ENCODE data around the gene SNRNP27. TPM values are rescaled to one million over a fixed set of nuclear protein-coding genes. Genes with fewer than 3 reads are reported as not detected.

Gene SNRNP27
- total RNA-seq, 4 donors from 2014 or later, result 47.1 to 128 (median 92.7) TPM

DNA sequence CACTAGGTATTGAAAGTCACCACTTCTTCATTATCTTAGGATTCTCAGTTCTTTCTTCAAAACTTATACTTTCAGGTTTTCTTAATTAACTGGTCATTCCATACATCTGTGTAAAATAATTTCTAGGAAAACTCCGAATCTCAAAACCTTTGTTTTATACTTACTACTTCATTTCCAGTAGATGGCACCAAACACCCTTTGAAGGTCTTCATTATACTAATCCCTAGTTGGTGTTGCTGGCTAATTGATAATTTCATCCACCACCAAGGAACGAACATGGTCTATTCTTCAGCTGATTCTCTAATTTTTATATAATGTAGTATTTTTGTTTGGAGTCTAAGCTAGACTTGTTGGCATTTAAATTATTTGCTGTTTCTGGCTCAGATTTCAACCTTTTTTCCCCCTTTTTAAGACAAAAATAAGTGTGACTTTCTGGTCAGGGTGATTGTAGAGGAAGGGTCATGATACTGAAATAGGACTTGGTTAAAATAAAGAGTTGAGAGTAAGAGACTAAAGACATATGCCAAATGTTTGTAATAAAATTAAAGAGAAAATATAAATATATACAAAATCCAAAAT lies 18.3 kb downstream of the SNRNP27 start:
- no peaks in the 10 kb centered on the region for H3K9me3 ChIP-seq
- no peaks in the 10 kb centered on the region for H3K27me3 ChIP-seq
- no peak for TF ChIP-seq POLR2A (IDR thresholded peaks at IDR 0.05)
- TF ChIP-seq EP300 (IDR thresholded peaks at IDR 0.05), result peak; percentile 29 to 54
- TF ChIP-seq, protein P1, sequence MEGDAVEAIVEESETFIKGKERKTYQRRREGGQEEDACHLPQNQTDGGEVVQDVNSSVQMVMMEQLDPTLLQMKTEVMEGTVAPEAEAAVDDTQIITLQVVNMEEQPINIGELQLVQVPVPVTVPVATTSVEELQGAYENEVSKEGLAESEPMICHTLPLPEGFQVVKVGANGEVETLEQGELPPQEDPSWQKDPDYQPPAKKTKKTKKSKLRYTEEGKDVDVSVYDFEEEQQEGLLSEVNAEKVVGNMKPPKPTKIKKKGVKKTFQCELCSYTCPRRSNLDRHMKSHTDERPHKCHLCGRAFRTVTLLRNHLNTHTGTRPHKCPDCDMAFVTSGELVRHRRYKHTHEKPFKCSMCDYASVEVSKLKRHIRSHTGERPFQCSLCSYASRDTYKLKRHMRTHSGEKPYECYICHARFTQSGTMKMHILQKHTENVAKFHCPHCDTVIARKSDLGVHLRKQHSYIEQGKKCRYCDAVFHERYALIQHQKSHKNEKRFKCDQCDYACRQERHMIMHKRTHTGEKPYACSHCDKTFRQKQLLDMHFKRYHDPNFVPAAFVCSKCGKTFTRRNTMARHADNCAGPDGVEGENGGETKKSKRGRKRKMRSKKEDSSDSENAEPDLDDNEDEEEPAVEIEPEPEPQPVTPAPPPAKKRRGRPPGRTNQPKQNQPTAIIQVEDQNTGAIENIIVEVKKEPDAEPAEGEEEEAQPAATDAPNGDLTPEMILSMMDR (IDR thresholded peaks at IDR 0.05), result peak; percentile 43 to 79 (median 50)
- WGBS, 2 donors, result 1 to 3% methylated on average over 2 of the region's 2 CpGs
- H3K4me1 ChIP-seq, result peaks cover 0 to 33% (median 11%) of the 10 kb centered on the region in 4 donors
- no peak overlapping the region for H3K4me3 ChIP-seq
- no peak for DNase-seq (ENCODE audit: low spot score in 2 of 2)
- peak overlapping the region in 3 of 4 donors; percentile 54 to 100 (median 65) for H3K27ac ChIP-seq
- peaks cover 0 to 39% (median 4%) of the 10 kb centered on the region in 3 donors for H3K36me3 ChIP-seq

DNA sequence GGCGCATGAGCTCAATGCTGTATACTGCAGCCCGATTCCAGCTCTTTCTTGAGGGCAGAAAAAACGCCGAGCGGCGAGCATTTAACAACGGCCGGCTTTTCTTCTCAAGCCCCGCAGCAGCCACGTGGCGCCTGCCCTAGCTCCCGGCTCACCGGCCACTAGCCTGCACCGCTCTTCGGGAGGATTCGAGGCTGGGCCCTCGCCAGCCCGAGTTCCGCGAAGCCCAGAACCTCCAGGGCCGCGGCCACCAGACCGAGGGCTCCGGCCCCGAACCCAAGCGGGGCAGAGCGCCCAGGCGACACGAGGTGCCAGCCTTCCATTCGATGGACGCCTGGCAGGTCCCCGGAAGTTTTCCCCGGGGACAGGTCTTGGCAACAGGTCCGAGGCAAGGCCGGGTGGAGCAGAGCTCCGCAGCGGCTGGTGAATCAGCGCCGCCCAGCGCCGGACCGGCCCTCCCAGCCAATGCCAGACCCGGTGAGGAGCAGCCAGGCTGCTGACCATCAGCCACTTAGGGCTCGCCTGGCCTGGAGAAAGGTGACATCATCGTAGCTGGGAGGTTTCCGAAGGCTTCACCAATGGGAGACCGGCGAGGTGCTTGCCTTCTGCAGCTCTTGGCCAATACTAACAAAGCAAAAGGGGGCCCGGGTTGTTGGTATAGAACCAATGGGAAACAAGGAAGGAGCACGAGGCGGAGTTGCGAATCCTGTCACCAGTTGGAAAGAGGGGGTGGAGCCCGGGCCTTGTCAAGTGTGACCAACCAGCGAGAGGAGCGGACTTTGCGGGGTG lies 20.6 kb downstream of the SNRNP27 start:
- Histone ChIP-seq H3K9me3 (no peaks in the 10 kb centered on the region), H3K4me1 (peaks cover 0 to 50% (median 11%) of the 10 kb centered on the region in 4 donors), H3K36me3 (peaks cover 0 to 25% (median 0%) of the 10 kb centered on the region in 3 donors), H3K27ac (peak overlapping the region; percentile 97 to 100 (median 99)), H3K4me3 (peak overlapping the region; percentile 74 to 98 (median 84)), H3K27me3 (no peaks in the 10 kb centered on the region)
- TF ChIP-seq, protein P1 (IDR thresholded peaks at IDR 0.05), result peak; percentile 16 to 50 (median 26)
- TF ChIP-seq EP300 (IDR thresholded peaks at IDR 0.05) (peak; percentile 68 to 99), POLR2A (IDR thresholded peaks at IDR 0.05) (peak; percentile 93 to 99)
- 0% methylated on average over 38 to 39 of the region's 56 CpGs for WGBS, 2 donors
- peak; percentile 99 to 100 for DNase-seq (ENCODE audit: low spot score in 2 of 2)

DNA sequence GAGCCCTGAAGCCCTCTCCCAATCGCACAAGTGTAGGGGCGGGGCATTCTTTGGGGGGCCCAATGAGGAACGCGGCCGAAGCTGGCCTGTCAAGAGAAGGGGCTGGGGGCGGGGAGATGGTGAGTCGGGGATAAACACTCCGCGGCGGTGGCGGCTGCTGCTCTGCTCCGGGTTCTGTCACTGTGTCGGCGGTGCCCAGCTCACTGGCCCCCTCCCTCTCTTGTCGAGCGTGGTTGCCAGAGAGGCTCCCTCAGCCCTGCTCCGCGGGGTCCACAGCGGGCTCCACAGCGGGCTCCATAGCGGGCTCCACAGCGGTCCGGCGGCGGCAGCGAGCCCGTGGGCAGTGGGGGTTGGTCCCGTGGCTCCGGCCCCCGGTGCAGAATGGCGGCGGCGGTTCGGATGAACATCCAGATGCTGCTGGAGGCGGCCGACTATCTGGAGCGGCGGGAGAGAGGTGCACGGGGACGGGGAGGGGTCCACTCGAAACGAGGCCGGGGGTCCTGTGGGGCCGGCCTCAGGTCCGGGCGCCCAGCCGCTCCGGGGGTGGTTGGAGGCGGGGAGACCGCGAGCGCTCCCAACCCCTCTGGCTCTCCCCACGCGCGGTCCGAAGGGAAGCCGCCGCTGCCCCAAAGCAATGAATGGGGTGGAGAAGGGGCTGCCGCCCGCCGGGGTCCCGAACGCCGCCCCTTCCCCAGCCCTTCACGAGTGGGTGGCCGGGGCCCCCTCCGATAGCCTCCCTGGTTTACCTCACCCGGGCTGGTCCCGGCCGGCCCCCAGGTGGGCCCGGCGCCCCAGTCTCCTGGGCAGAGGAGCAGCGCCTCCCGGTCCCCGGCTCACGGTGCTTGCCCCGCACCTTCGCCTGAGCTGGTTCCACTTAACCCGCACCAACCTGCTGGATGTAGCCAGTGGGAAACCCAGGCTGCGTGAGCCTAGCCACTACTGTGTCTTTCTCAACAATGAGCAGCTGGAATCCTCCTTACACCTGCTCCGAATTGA lies 21.5 kb downstream of the SNRNP27 start, which contains the start of gene MXD1:
TSS of gene MXD1 (plus strand) at position 160 of the 996 bp plus-strand sequence. CDS start at position 382, 222 bp downstream.
- peaks cover 0 to 25% (median 0%) of the 10 kb centered on the region in 3 donors for H3K36me3 ChIP-seq
- no peak for DNase-seq (ENCODE audit: low spot score in 2 of 2)
- H3K27ac ChIP-seq, result peak within 1 kb of the TSS; percentile 97 to 100 (median 99)
- no peaks in the 10 kb centered on the region for H3K9me3 ChIP-seq
- H3K4me3 ChIP-seq, result peak within 1 kb of the TSS; percentile 74 to 98 (median 84)
- no peaks in the 10 kb centered on the region for H3K27me3 ChIP-seq
- 1% methylated on average over 24 to 58 of the region's 81 CpGs for WGBS, 2 donors
- peaks cover 0 to 50% (median 11%) of the 10 kb centered on the region in 4 donors for H3K4me1 ChIP-seq
- TF ChIP-seq, protein P1 (IDR thresholded peaks at IDR 0.05), result peak in 1 of 5 experiments; percentile 8
- TF ChIP-seq POLR2A (IDR thresholded peaks at IDR 0.05), result peak; percentile 86 to 93
- TF ChIP-seq EP300 (IDR thresholded peaks at IDR 0.05), result peak in 1 of 2 donors; percentile 18

DNA sequence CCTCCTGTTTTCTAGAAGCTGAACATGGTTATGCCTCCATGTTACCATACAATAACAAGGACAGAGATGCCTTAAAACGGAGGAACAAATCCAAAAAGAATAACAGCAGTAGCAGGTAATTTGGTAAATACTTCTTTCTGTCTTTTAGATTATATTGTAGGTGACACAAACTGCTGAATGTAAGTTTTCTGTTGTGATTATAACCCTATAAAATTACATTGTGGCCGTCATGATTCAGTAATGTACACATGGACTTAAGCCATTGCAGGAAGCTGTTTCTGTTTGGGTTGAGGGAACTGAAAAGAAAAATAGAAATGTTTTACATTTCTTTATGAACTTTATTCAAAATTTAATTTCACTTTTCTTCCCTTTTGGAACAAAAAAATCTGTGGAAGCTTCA lies 22.4 kb downstream of the SNRNP27 start:
- TF ChIP-seq, protein P1 (IDR thresholded peaks at IDR 0.05), result no peak
- TF ChIP-seq EP300 (IDR thresholded peaks at IDR 0.05) (no peak), POLR2A (IDR thresholded peaks at IDR 0.05) (no peak)
- peaks cover 0 to 22% (median 0%) of the 10 kb centered on the region in 3 donors for H3K36me3 ChIP-seq
- peaks cover 0 to 50% (median 11%) of the 10 kb centered on the region in 4 donors for H3K4me1 ChIP-seq
- peak overlapping the region; percentile 93 to 96 (median 94) for H3K27ac ChIP-seq
- no peak for DNase-seq (ENCODE audit: low spot score in 2 of 2)
- no peaks in the 10 kb centered on the region for H3K27me3 ChIP-seq
- no peaks in the 10 kb centered on the region for H3K9me3 ChIP-seq
- H3K4me3 ChIP-seq, result peak overlapping the region in 3 of 4 donors; percentile 74 to 85 (median 74)
- WGBS, 2 donors, result 38 to 41% methylated on average over 2 of the region's 2 CpGs

Measured in tibial nerve (tissue), 4 donors.